SK-N-SH (cell line): Measurements from ENCODE around the gene ERC2.

ENCODE experiments used
- EP300 ChIP-seq, 2 experiments: IDR thresholded peaks; 2 replicates each; pipeline versions ENCODE4 v1.4.0 to v1.6.1; 2012; ENCODE audit warnings: borderline replicate concordance in 1 of 2, low read depth in 1 of 2, low read length in 1 of 2
- EZH2phosphoT487 ChIP-seq: fragments of 200-600 bp; sonication (generic); IDR thresholded peaks from 2 replicates; pipeline ENCODE4 v1.6.1; 2017; ENCODE audit warnings: low read depth, mixed run types, mild to moderate bottlenecking, antibody characterized with exemption, moderate library complexity, borderline replicate concordance
- GATA2 ChIP-seq: sonication (generic); formaldehyde crosslinking; IDR thresholded peaks from 2 replicates; pipeline ENCODE4 v1.5.0; 2020; ENCODE audit warnings: mild to moderate bottlenecking, missing genetic modification reagents
- MXI1 ChIP-seq: IDR thresholded peaks from 2 replicates; pipeline ENCODE4 v1.6.1; 2012; ENCODE audit warnings: mild to moderate bottlenecking, low read depth, low read length, improper control_type of control experiment
- REST ChIP-seq: IDR thresholded peaks from 2 replicates; pipeline ENCODE4 v1.6.1; 2012; ENCODE audit warnings: mild to moderate bottlenecking, low read depth, low read length, moderate library complexity
- RFX5 ChIP-seq: IDR thresholded peaks from 2 replicates; pipeline ENCODE4 v1.6.1; 2012; ENCODE audit warnings: mild to moderate bottlenecking, improper control_type of control experiment, low read length
- YY1 ChIP-seq: IDR thresholded peaks from 2 replicates; pipeline ENCODE4 v1.4.0; 2012; ENCODE audit warnings: low read depth, mild to moderate bottlenecking
- TF ChIP-seq, protein P1 (sequence below): IDR thresholded peaks from 2 replicates; pipeline ENCODE4; 2012
- TF ChIP-seq, protein P2 (sequence below): fragments of 200-600 bp; sonication (generic); IDR thresholded peaks from 2 replicates; pipeline ENCODE4 v1.6.1; 2017; ENCODE audit warnings: antibody characterized with exemption, mild to moderate bottlenecking, moderate library complexity

- TF ChIP-seq MXI1 (no peak), GATA2 (CRISPR knock-in tag) (no peak), EP300 (IDR thresholded peaks at IDR 0.05; ENCODE audit: borderline replicate concordance in 1 of 2, low read depth in 1 of 2, low read length in 1 of 2) (no peak), YY1 (no peak), REST (no peak), EZH2phosphoT487 (no peak), RFX5 (no peak)
- TF ChIP-seq, protein P1, sequence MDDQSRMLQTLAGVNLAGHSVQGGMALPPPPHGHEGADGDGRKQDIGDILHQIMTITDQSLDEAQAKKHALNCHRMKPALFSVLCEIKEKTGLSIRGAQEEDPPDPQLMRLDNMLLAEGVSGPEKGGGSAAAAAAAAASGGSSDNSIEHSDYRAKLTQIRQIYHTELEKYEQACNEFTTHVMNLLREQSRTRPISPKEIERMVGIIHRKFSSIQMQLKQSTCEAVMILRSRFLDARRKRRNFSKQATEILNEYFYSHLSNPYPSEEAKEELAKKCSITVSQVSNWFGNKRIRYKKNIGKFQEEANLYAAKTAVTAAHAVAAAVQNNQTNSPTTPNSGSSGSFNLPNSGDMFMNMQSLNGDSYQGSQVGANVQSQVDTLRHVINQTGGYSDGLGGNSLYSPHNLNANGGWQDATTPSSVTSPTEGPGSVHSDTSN = no peak
- TF ChIP-seq, protein P2, sequence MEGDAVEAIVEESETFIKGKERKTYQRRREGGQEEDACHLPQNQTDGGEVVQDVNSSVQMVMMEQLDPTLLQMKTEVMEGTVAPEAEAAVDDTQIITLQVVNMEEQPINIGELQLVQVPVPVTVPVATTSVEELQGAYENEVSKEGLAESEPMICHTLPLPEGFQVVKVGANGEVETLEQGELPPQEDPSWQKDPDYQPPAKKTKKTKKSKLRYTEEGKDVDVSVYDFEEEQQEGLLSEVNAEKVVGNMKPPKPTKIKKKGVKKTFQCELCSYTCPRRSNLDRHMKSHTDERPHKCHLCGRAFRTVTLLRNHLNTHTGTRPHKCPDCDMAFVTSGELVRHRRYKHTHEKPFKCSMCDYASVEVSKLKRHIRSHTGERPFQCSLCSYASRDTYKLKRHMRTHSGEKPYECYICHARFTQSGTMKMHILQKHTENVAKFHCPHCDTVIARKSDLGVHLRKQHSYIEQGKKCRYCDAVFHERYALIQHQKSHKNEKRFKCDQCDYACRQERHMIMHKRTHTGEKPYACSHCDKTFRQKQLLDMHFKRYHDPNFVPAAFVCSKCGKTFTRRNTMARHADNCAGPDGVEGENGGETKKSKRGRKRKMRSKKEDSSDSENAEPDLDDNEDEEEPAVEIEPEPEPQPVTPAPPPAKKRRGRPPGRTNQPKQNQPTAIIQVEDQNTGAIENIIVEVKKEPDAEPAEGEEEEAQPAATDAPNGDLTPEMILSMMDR = no peak
Measured at GRCh38 chr3:55557549-55557948, 910.7 kb downstream of the ERC2 start.
